ENCODE results near the gene WDR27. TPM values are rescaled to one million over a fixed set of nuclear protein-coding genes. Genes with fewer than 3 reads are reported as not detected.

Gene WDR27
- total RNA-seq, 1 experiment from 2014 or later: 63.0 TPM

DNA sequence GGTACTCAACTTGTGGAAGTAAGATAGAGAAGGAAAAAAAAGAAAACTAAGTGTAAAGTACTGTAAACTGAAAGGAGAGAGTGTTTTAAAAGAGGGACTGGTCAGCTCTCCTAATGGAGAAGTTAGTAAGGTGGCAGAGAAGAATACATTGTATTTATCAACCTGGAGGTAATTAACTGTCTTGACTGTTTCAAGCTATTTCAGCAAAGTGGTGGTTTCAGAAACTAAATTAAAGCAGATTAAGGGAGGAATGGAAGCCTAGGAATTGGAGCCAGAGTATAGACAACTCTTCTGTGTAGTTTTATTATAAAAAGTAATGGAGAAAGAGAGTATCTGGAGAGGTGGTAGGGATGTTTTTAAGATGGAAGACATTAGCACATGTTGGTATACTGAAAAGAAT, 25.1 kb upstream of the WDR27 start:
- no peak for DNase-seq
- Histone ChIP-seq H3K9ac (ENCODE audit: low read length) (no peak overlapping the region), H3K4me1 (ENCODE audit: low read length) (peaks cover 16% of the 10 kb centered on the region), H3K36me3 (ENCODE audit: insufficient read depth, low read length) (no peaks in the 10 kb centered on the region), H3K9me3 (ENCODE audit: low read length) (no peaks in the 10 kb centered on the region), H3K4me2 (ENCODE audit: low read depth, low read length, poor library complexity, severe bottlenecking) (no peak overlapping the region), H3K27me3 (ENCODE audit: low read length) (no peaks in the 10 kb centered on the region), H3K79me2 (ENCODE audit: low read length) (peaks cover 15% of the 10 kb centered on the region), H3K4me3 (ENCODE audit: low read length) (no peak overlapping the region), H4K20me1 (ENCODE audit: insufficient read depth, low read depth, low read length) (peaks cover 6% of the 10 kb centered on the region; the same call in 1 of the 2 replicates), H3K9me2 (replicated peaks; ENCODE audit: insufficient read depth, low read length) (no peaks in the 10 kb centered on the region), H3K27ac (ENCODE audit: low read length) (no peak overlapping the region), H2AFZ (ENCODE audit: low read length) (no peak overlapping the region)

DNA sequence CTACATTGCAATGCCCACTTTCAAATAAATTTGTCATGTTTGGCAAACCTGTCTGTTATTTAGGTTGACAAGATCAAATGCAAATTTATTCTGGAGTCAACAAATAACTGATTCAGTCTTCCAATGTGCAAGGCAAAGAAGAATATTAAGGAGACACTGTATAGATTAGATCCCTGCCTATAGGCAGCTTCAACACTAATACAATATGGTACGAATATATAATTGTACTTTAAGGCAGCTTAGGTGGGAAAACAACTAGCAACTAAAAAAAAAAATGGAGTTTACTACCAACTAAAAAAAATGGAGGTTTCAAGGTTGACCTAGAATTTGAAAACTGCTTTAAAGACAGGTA, 24.2 kb upstream of the WDR27 start:
- Histone ChIP-seq H3K4me2 (ENCODE audit: low read depth, low read length, poor library complexity, severe bottlenecking) (no peak overlapping the region), H3K36me3 (ENCODE audit: insufficient read depth, low read length) (no peaks in the 10 kb centered on the region; the same call in 1 of the 2 replicates), H3K9me2 (replicated peaks; ENCODE audit: insufficient read depth, low read length) (no peaks in the 10 kb centered on the region), H4K20me1 (ENCODE audit: insufficient read depth, low read depth, low read length) (peaks cover 6% of the 10 kb centered on the region; the same call in 1 of the 2 replicates), H3K27me3 (ENCODE audit: low read length) (no peaks in the 10 kb centered on the region), H2AFZ (ENCODE audit: low read length) (no peak overlapping the region), H3K27ac (ENCODE audit: low read length) (no peak overlapping the region), H3K4me3 (ENCODE audit: low read length) (no peak overlapping the region), H3K4me1 (ENCODE audit: low read length) (peaks cover 26% of the 10 kb centered on the region), H3K79me2 (ENCODE audit: low read length) (peaks cover 24% of the 10 kb centered on the region), H3K9ac (ENCODE audit: low read length) (no peak overlapping the region), H3K9me3 (ENCODE audit: low read length) (no peaks in the 10 kb centered on the region)
- DNase-seq: no peak

DNA sequence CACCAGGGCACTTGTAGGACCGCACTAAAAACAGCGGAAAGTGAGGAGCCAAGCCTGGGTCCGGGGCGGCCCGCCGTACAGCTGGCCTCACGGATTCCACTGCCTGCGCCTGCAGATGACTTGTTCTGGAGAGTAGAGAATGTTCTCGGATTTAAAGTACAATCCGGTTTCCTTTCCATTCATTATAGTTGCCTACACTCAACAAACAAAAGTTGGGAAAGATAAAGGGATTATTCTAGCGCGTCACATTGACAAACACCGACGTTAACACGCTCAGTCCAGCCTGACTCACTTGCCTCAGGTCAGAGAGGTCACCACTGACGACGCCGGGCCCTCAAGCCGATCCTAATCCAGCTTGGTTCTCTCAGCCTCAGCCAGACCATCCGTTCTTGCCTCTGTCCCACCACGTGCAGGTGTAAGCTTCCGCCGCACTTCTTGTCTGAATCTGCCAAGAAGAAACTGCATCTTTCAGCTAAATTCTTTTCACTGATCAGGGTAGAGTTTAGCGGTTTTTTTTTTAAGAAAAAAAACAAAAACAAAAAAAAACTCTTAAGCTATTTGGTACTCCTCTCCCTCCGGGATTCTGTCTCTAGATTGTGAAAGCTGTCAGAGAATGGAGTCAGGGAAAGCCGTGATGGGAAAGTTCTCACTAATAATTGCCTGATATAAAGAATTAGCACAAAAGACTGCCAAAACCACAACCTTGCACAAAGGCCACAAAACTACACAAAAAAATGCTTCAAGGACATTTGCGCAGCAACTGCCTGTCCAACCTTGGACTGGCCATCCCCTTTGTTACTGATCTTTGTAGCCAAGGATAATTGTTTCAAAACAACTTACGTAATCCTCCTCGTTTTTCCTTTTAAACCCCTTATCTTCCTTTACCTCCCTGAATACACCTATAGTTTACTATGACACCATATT, 23.6 kb upstream of the WDR27 start:
- Histone ChIP-seq H3K36me3 (ENCODE audit: insufficient read depth, low read length) (peaks cover 4% of the 10 kb centered on the region), H3K27me3 (ENCODE audit: low read length) (no peaks in the 10 kb centered on the region), H3K9ac (ENCODE audit: low read length) (peak overlapping the region; percentile 72), H3K4me2 (ENCODE audit: low read depth, low read length, poor library complexity, severe bottlenecking) (peak overlapping the region; percentile 72), H2AFZ (ENCODE audit: low read length) (peak overlapping the region; percentile 92), H3K27ac (ENCODE audit: low read length) (no peak overlapping the region), H3K9me2 (replicated peaks; ENCODE audit: insufficient read depth, low read length) (no peaks in the 10 kb centered on the region), H3K4me3 (ENCODE audit: low read length) (peak overlapping the region; percentile 64), H3K79me2 (ENCODE audit: low read length) (peaks cover 31% of the 10 kb centered on the region), H3K4me1 (ENCODE audit: low read length) (peaks cover 32% of the 10 kb centered on the region), H3K9me3 (ENCODE audit: low read length) (no peaks in the 10 kb centered on the region), H4K20me1 (ENCODE audit: insufficient read depth, low read depth, low read length) (peaks cover 6% of the 10 kb centered on the region; the same call in 1 of the 2 replicates)
- no peak for DNase-seq

DNA sequence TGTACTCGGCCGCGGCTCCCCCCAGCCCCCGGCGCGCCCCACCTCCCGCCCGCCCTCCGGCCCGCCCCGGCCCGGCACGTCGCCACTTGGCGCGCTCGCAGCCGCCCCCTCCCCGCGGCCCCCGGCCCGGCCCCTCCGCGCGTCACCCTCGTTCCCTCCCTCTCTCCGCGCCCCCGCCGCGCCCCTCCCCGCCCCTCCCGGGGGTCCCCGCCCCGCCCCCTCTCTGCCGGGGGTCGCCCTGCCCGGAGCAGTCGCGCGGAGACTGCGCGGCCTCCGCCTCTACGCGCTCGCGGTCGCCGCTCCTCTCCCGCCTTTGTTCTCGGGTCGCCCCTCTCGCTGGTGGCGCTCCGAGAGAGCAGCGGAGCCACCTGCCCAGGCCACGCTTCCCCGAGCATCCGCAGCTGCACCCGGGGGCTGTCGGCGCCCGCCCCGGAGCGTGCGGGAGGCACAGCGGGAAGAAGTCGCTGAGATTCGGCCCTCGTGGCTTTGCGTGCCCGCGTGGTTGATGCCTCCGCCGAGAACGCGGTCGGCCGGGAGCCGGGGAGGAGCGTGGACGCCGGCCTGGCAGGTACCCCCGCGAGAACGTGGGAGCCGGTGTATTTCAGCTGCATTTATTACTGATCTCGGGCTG, 22.8 kb upstream of the WDR27 start, which contains the start of gene PHF10:
Gene PHF10 (minus strand): TSS at position 7 of the 631 bp plus-strand sequence. CDS start 569 bp downstream, outside the sequence.
- Histone ChIP-seq H3K27ac (ENCODE audit: low read length) (peak within 1 kb of the TSS; percentile 79), H3K27me3 (ENCODE audit: low read length) (no peaks in the 10 kb centered on the region), H3K4me1 (ENCODE audit: low read length) (peaks cover 37% of the 10 kb centered on the region), H4K20me1 (ENCODE audit: insufficient read depth, low read depth, low read length) (peaks cover 6% of the 10 kb centered on the region; the same call in 1 of the 2 replicates), H2AFZ (ENCODE audit: low read length) (peak within 1 kb of the TSS; percentile 92), H3K9me3 (ENCODE audit: low read length) (no peaks in the 10 kb centered on the region), H3K4me3 (ENCODE audit: low read length) (peak within 1 kb of the TSS; percentile 95), H3K9me2 (replicated peaks; ENCODE audit: insufficient read depth, low read length) (no peaks in the 10 kb centered on the region), H3K9ac (ENCODE audit: low read length) (peak within 1 kb of the TSS; percentile 75), H3K79me2 (ENCODE audit: low read length) (peaks cover 38% of the 10 kb centered on the region), H3K4me2 (ENCODE audit: low read depth, low read length, poor library complexity, severe bottlenecking) (peak within 1 kb of the TSS; percentile 86), H3K36me3 (ENCODE audit: insufficient read depth, low read length) (peaks cover 9% of the 10 kb centered on the region)
- DNase-seq: peak; percentile 87

DNA sequence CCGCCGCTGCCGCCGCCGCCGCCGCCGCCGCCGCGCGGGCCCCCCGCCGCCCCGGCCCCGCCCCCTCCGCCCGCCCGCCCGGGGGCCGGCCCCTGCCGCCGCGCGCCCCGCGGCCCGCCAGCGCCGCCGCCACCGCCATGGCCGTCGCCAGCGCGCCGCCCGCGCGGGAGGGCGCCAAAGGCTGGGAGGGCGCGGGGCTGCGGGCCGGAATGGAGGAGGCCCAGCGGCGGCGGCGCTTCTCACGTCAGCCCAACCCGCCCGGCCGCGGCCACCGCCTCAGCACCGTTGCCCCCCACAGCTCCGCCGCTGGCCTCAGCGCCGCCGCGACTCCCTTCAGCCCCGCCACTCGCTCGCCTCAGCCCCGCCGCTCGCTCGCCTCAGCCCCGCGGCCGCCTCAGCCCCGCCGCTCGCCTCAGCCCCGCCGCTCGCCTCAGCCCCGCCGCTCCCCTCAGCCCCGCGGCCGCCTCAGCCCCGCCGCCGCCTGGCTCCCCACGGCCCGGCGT, 22.2 kb upstream of the WDR27 start:
- Histone ChIP-seq H3K9me2 (replicated peaks; ENCODE audit: insufficient read depth, low read length) (no peaks in the 10 kb centered on the region), H3K9ac (ENCODE audit: low read length) (peak overlapping the region; percentile 72), H3K36me3 (ENCODE audit: insufficient read depth, low read length) (peaks cover 15% of the 10 kb centered on the region), H3K79me2 (ENCODE audit: low read length) (peaks cover 44% of the 10 kb centered on the region), H3K27ac (ENCODE audit: low read length) (no peak overlapping the region), H2AFZ (ENCODE audit: low read length) (no peak overlapping the region), H3K27me3 (ENCODE audit: low read length) (no peaks in the 10 kb centered on the region), H3K4me2 (ENCODE audit: low read depth, low read length, poor library complexity, severe bottlenecking) (no peak overlapping the region), H3K4me3 (ENCODE audit: low read length) (peak overlapping the region; percentile 55; the same call in 1 of the 2 replicates), H4K20me1 (ENCODE audit: insufficient read depth, low read depth, low read length) (peaks cover 6% of the 10 kb centered on the region; the same call in 1 of the 2 replicates), H3K4me1 (ENCODE audit: low read length) (peaks cover 43% of the 10 kb centered on the region), H3K9me3 (ENCODE audit: low read length) (no peaks in the 10 kb centered on the region)
- peak; percentile 66 for DNase-seq

DNA sequence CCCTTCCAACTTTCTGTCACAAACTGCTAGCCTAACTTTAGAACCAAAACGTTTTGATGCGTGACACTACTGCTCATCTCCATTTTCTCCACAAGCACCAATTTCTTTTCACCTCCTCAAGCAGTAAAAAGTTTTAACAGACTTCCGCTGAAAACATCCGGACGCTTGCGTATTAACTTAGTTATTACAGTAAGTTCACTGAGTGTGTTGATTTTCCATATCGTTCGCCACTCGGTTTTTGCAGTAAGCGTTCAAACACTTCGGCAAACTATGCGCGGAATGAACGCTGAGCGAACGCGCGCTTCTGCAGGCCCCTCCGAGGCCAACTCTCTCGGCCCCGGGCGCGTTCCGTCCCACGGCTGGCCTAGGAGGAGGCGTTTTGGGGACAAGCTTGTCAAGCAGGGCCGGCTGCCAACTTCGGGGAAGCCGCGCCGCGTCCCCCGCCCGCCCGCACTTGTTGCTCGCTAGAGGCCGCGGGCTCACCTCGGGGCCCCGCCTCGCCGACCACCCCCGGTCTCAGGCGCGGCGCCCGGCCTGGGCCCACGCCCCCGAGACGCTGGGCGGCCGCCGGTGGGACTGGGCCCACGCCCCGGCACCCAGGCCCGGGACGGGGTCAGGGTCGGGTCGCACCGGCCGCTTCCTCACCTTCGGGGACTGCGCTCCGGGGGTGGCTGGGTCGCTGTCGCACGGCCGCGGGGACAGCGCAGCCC, 21.5 kb upstream of the WDR27 start:
- Histone ChIP-seq H2AFZ (ENCODE audit: low read length) (no peak overlapping the region), H3K9ac (ENCODE audit: low read length) (peak overlapping the region; percentile 75), H3K27me3 (ENCODE audit: low read length) (no peaks in the 10 kb centered on the region), H3K4me3 (ENCODE audit: low read length) (peak overlapping the region; percentile 95), H3K9me3 (ENCODE audit: low read length) (no peaks in the 10 kb centered on the region), H3K79me2 (ENCODE audit: low read length) (peaks cover 50% of the 10 kb centered on the region), H3K4me1 (ENCODE audit: low read length) (peaks cover 43% of the 10 kb centered on the region), H3K4me2 (ENCODE audit: low read depth, low read length, poor library complexity, severe bottlenecking) (peak overlapping the region; percentile 86), H3K27ac (ENCODE audit: low read length) (peak overlapping the region; percentile 79), H3K9me2 (replicated peaks; ENCODE audit: insufficient read depth, low read length) (no peaks in the 10 kb centered on the region), H4K20me1 (ENCODE audit: insufficient read depth, low read depth, low read length) (peaks cover 6% of the 10 kb centered on the region; the same call in 1 of the 2 replicates), H3K36me3 (ENCODE audit: insufficient read depth, low read length) (peaks cover 18% of the 10 kb centered on the region)
- peak; percentile 83 for DNase-seq

DNA sequence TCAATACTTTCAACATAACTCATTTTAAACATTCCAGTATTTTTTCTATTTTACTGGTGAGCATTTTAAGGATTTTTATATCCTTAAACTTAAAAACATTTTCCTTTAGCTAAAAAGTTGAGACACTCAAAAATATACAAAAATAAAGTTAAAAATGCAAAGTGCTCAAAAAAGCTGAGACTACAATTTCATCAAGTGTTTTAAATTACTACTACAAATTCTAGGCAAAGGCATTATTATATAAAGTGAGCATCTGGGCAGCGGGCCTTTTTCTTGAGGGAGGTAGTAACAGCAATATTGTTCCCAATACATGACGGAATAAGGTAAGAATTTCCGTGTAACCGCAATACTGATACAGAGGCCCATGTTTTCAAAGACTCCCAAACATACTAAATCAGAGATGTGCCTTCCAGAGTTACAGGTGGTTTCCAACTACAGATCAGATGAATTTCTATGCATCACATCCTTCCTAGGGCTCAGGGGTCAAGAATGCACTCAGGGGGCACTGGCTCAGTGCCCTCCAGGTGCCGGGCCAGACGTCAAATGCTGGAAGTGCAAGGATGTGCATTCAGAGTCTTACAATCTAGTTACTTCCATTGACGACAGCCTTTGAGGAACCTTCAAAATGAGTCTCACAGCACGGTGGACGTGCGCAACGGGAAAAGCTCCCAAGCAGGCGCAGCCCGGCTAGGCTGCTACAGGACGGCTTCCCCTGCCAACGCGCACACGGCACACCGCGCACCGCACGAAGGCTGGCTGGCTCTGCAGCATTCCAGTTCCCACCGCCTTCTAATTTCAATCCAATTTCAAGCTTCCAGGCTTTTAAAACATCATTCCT, 20.8 kb upstream of the WDR27 start:
- peak overlapping the region; percentile 75 for H3K9ac ChIP-seq (ENCODE audit: low read length)
- DNase-seq: peak; percentile 73
- no peaks in the 10 kb centered on the region for H3K27me3 ChIP-seq (ENCODE audit: low read length)
- peak overlapping the region; percentile 86 for H3K4me2 ChIP-seq (ENCODE audit: low read depth, low read length, poor library complexity, severe bottlenecking)
- H3K79me2 ChIP-seq (ENCODE audit: low read length): peaks cover 56% of the 10 kb centered on the region
- H3K4me3 ChIP-seq (ENCODE audit: low read length): peak overlapping the region; percentile 95
- no peaks in the 10 kb centered on the region for H3K9me2 ChIP-seq (replicated peaks; ENCODE audit: insufficient read depth, low read length)
- H3K9me3 ChIP-seq (ENCODE audit: low read length): no peaks in the 10 kb centered on the region
- H2AFZ ChIP-seq (ENCODE audit: low read length): no peak overlapping the region
- peaks cover 43% of the 10 kb centered on the region for H3K4me1 ChIP-seq (ENCODE audit: low read length)
- H3K36me3 ChIP-seq (ENCODE audit: insufficient read depth, low read length): peaks cover 25% of the 10 kb centered on the region
- H3K27ac ChIP-seq (ENCODE audit: low read length): peak overlapping the region; percentile 79
- peaks cover 6% of the 10 kb centered on the region; the same call in 1 of the 2 replicates for H4K20me1 ChIP-seq (ENCODE audit: insufficient read depth, low read depth, low read length)

All from Karpas-422 (cell line).